Esophagus (tissue), 2 donors: ENCODE data around the gene ABCB9. TPM values are rescaled to one million over a fixed set of nuclear protein-coding genes. Genes with fewer than 3 reads are reported as not detected.

Experiments
- H3K27ac ChIP-seq, 2 donors: one replicate each; pipeline ENCODE4 v1.5.1; 2013; ENCODE audit warnings: low read depth in 2 of 2, mild to moderate bottlenecking in 2 of 2, inconsistent platforms in 1 of 2, low read length in 1 of 2, moderate library complexity in 1 of 2
- H3K27me3 ChIP-seq, 2 donors: one replicate each; pipeline ENCODE4 v1.6.1; 2013; ENCODE audit warnings: low read length in 2 of 2, control low read depth in 1 of 2, mild to moderate bottlenecking in 1 of 2; ENCODE audit not compliant: insufficient read depth in 2 of 2, control insufficient read depth in 1 of 2
- H3K36me3 ChIP-seq, 2 donors: one replicate each; pipeline ENCODE4 v1.6.1; 2013; ENCODE audit warnings: low read length in 1 of 2; ENCODE audit not compliant: control insufficient read depth in 2 of 2, insufficient read depth in 2 of 2
- H3K4me1 ChIP-seq, 2 donors: one replicate each; pipeline ENCODE4 v1.6.1; 2013; ENCODE audit warnings: low read length in 1 of 2; ENCODE audit not compliant: control insufficient read depth in 2 of 2, insufficient read depth in 2 of 2
- H3K4me3 ChIP-seq, 2 donors: one replicate each; pipeline ENCODE4 v1.5.1; 2013; ENCODE audit warnings: low read length in 2 of 2, mild to moderate bottlenecking in 2 of 2, low read depth in 1 of 2, moderate library complexity in 1 of 2
- H3K9me3 ChIP-seq, 2 donors: one replicate each; pipeline ENCODE4 v1.6.1; 2013; ENCODE audit warnings: mild to moderate bottlenecking in 2 of 2, low read depth in 1 of 2, low read length in 1 of 2, moderate library complexity in 1 of 2; ENCODE audit not compliant: control insufficient read depth in 2 of 2, insufficient read depth in 1 of 2
- WGBS, 2 donors: extraction: QIAGEN DNeasy Blood & Tissue Kit; methylation state at CpG; one replicate each; pipeline ENCODE4 v1.1.7; 2013; 5-methylcytosine and 5-hydroxymethylcytosine counted together
- polyA plus RNA-seq, 2 donors: library from polyadenylated mRNA; stranded (reverse); fragments of 200-250 nt; gene quantifications; one replicate each; pipeline ENCODE4 v1.2.3, GENCODE V29; 2013
- donor health status: healthy with polysubstance abuse.
- donor health status: Bipolar disorder and iron deficiency.

The ABCB9 gene
- polyA plus RNA-seq, 2 donors = 1.5 to 4.4 TPM

- WGBS, 2 donors = 94 to 96% methylated on average over 19 to 23 of the region's 23 CpGs
- no peak overlapping the region for H3K27ac ChIP-seq
- H3K9me3 ChIP-seq = peaks cover 0 to 3% of the 10 kb centered on the region in 2 donors
- no peaks in the 10 kb centered on the region for H3K36me3 ChIP-seq
- no peaks in the 10 kb centered on the region for H3K27me3 ChIP-seq
- H3K4me1 ChIP-seq = no peaks in the 10 kb centered on the region
- no peak overlapping the region for H3K4me3 ChIP-seq
Observed at GRCh38 chr12:122929812-122930211, 36.5 kb downstream of the ABCB9 start.

GRCh38 chr12:122929148-122929538 lies 37.1 kb downstream of the ABCB9 start:
- peaks cover 0 to 3% of the 10 kb centered on the region in 2 donors for H3K9me3 ChIP-seq
- no peaks in the 10 kb centered on the region for H3K36me3 ChIP-seq
- WGBS, 2 donors = 86 to 91% methylated on average over 14 of the region's 14 CpGs
- H3K27me3 ChIP-seq = no peaks in the 10 kb centered on the region
- H3K27ac ChIP-seq = no peak overlapping the region
- H3K4me1 ChIP-seq = no peaks in the 10 kb centered on the region
- H3K4me3 ChIP-seq = no peak overlapping the region

GRCh38 chr12:122928404-122929147 lies 37.7 kb downstream of the ABCB9 start:
- Histone ChIP-seq H3K9me3 (peaks cover 0 to 3% of the 10 kb centered on the region in 2 donors), H3K27ac (no peak overlapping the region), H3K36me3 (no peaks in the 10 kb centered on the region), H3K4me1 (no peaks in the 10 kb centered on the region), H3K4me3 (no peak overlapping the region), H3K27me3 (no peaks in the 10 kb centered on the region)
- 85 to 88% methylated on average over 12 of the region's 12 CpGs for WGBS, 2 donors

- H3K27ac ChIP-seq = no peak overlapping the region
- 89 to 91% methylated on average over 11 of the region's 11 CpGs for WGBS, 2 donors
- peaks cover 0 to 3% of the 10 kb centered on the region in 2 donors for H3K9me3 ChIP-seq
- no peak overlapping the region for H3K4me3 ChIP-seq
- no peaks in the 10 kb centered on the region for H3K4me1 ChIP-seq
- H3K36me3 ChIP-seq = no peaks in the 10 kb centered on the region
- no peaks in the 10 kb centered on the region for H3K27me3 ChIP-seq
Observed at GRCh38 chr12:122927756-122928403, 38.4 kb downstream of the ABCB9 start.

- Histone ChIP-seq H3K4me3 (no peak overlapping the region), H3K9me3 (no peaks in the 10 kb centered on the region), H3K36me3 (no peaks in the 10 kb centered on the region), H3K27me3 (no peaks in the 10 kb centered on the region), H3K4me1 (peaks cover 0 to 3% of the 10 kb centered on the region in 2 donors), H3K27ac (no peak overlapping the region)
- WGBS, 2 donors = 74% methylated on average over 8 of the region's 8 CpGs
Observed at GRCh38 chr12:122921917-122922316, 44.3 kb downstream of the ABCB9 start.

GRCh38 chr12:122920687-122921086 lies 45.6 kb downstream of the ABCB9 start:
- Histone ChIP-seq H3K27ac (peak overlapping the region; percentile 2 to 78), H3K4me1 (peaks cover 0 to 3% of the 10 kb centered on the region in 2 donors), H3K36me3 (no peaks in the 10 kb centered on the region), H3K9me3 (no peaks in the 10 kb centered on the region), H3K4me3 (no peak overlapping the region), H3K27me3 (no peaks in the 10 kb centered on the region)
- 82 to 87% methylated on average over 5 of the region's 5 CpGs for WGBS, 2 donors

GRCh38 chr12:122918827-122919226 lies 47.4 kb downstream of the ABCB9 start:
- no peaks in the 10 kb centered on the region for H3K27me3 ChIP-seq
- no peaks in the 10 kb centered on the region for H3K9me3 ChIP-seq
- no peaks in the 10 kb centered on the region for H3K36me3 ChIP-seq
- 53 to 55% methylated on average over 2 of the region's 2 CpGs for WGBS, 2 donors
- no peak overlapping the region for H3K27ac ChIP-seq
- peaks cover 0 to 3% of the 10 kb centered on the region in 2 donors for H3K4me1 ChIP-seq
- H3K4me3 ChIP-seq = no peak overlapping the region

GRCh38 chr12:122917507-122918121 lies 48.6 kb downstream of the ABCB9 start:
- Histone ChIP-seq H3K27me3 (no peaks in the 10 kb centered on the region), H3K36me3 (no peaks in the 10 kb centered on the region), H3K4me1 (peaks cover 0 to 3% of the 10 kb centered on the region in 2 donors), H3K27ac (peak overlapping the region; percentile 63 to 67), H3K4me3 (no peak overlapping the region), H3K9me3 (no peaks in the 10 kb centered on the region)
- 31 to 42% methylated on average over 9 of the region's 9 CpGs for WGBS, 2 donors

GRCh38 chr12:122909442-122910288 lies 56.6 kb downstream of the ABCB9 start:
- Histone ChIP-seq H3K27me3 (no peaks in the 10 kb centered on the region), H3K9me3 (no peaks in the 10 kb centered on the region), H3K27ac (no peak overlapping the region), H3K36me3 (no peaks in the 10 kb centered on the region), H3K4me3 (no peak overlapping the region), H3K4me1 (no peaks in the 10 kb centered on the region)
- 58 to 62% methylated on average over 12 of the region's 12 CpGs for WGBS, 2 donors
